GM13977 (cell line): Measurements from ENCODE around the gene YBEY.

Experiments
- DNase-seq: peaks from one replicate; pipeline ENCODE4 v3.0.0; 2012; ENCODE audit warnings: low spot score
- in situ Hi-C: fragments of 300-500 bp; cut with MboI; formaldehyde crosslinking; loops from one replicate; pipeline ENCODE4 v1.12.0; 2022; ENCODE audit warnings: low sequenced_read_pairs, low pct_unique_long_range_greater_than_20kb, mixed read lengths, inconsistent platforms; ENCODE audit not compliant: unreplicated experiment
- TF ChIP-seq, protein P1 (sequence below): IDR thresholded peaks from 2 replicates; pipeline ENCODE4 v1.5.1; 2012; ENCODE audit warnings: mild to moderate bottlenecking, control low read depth; ENCODE audit not compliant: insufficient read depth; ENCODE audit errors: extremely low read depth, missing control alignments

The YBEY gene

DNA sequence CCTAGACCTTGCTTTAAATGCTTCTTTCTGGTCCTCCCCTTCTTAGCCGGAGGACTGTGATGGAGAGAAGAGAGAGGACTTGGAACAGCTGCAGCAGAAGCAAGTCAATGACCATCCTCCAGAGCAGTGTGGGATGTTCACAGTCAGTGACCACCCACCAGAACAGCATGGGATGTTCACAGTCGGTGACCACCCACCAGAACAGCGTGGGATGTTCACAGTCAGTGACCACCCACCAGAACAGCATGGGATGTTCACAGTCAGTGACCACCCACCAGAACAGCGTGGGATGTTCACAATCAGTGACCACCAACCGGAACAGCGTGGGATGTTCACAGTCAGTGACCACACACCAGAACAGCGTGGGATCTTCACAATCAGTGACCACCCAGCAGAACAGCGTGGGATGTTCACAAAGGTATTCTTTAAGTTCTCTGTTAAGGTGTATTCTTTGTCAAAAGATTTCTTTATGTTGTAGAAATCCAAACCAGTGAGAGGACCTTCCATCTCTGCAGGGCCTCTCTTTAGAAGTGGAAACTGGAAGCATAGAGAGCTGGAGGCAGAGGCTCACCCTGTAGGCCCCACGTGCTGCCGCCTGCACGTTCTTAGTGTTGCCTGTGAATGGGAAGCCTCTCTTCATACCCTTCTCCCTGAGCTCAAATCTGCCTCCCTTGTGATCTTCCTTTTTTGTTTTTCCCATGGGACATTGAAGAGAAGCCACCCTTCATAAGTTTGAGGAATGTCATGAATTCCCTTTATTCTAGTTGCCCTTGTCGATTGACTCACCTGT is 48.4 kb downstream of the YBEY start:
- TF ChIP-seq, protein P1, sequence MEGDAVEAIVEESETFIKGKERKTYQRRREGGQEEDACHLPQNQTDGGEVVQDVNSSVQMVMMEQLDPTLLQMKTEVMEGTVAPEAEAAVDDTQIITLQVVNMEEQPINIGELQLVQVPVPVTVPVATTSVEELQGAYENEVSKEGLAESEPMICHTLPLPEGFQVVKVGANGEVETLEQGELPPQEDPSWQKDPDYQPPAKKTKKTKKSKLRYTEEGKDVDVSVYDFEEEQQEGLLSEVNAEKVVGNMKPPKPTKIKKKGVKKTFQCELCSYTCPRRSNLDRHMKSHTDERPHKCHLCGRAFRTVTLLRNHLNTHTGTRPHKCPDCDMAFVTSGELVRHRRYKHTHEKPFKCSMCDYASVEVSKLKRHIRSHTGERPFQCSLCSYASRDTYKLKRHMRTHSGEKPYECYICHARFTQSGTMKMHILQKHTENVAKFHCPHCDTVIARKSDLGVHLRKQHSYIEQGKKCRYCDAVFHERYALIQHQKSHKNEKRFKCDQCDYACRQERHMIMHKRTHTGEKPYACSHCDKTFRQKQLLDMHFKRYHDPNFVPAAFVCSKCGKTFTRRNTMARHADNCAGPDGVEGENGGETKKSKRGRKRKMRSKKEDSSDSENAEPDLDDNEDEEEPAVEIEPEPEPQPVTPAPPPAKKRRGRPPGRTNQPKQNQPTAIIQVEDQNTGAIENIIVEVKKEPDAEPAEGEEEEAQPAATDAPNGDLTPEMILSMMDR, result no peak
- in situ Hi-C loops, result no loop called here
- DNase-seq, result no peak

DNA sequence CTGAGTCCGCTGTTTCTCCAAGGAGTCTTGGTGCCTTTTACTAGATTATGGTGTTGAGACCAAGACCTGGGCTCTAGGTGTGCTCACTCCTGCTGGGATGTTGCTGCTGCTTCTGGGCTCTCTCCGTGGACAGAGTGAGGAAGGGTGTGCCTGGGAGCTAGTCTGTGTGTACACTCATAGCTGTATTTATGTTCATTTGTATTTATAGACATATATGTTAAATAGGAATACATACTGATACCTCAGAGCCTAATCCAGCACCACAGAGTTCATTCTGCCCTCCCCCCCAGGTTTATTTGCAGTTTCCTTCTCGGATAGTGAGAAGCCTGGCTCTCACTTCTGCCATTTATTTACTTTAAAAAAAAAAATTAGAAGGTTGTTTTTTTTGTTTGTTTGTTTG is 50.5 kb downstream of the YBEY start:
- DNase-seq, result no peak
- in situ Hi-C loops, result no loop called here
- TF ChIP-seq, protein P1, result no peak

DNA sequence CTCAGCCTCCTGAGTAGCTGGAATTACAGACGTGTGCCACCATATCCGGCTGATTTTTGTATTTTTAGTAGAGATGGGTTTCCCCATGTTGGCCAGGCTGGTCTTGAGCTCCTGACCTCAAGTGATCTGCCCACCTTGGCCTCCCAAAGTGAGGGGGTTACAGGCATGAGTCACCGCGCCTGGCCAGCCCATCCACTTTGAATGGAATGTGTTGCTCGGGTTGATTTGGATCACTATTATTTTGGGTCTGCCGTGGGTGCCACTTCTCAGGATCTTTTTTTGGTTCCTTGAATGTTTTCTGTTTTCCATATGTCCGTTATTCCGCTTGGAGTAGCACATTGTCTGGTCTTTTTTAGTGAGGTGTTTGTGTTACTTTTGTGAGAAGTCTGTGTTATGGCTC is 54.9 kb downstream of the YBEY start:
- no peak for DNase-seq
- TF ChIP-seq, protein P1, result no peak
- in situ Hi-C loops, result no loop called here

DNA sequence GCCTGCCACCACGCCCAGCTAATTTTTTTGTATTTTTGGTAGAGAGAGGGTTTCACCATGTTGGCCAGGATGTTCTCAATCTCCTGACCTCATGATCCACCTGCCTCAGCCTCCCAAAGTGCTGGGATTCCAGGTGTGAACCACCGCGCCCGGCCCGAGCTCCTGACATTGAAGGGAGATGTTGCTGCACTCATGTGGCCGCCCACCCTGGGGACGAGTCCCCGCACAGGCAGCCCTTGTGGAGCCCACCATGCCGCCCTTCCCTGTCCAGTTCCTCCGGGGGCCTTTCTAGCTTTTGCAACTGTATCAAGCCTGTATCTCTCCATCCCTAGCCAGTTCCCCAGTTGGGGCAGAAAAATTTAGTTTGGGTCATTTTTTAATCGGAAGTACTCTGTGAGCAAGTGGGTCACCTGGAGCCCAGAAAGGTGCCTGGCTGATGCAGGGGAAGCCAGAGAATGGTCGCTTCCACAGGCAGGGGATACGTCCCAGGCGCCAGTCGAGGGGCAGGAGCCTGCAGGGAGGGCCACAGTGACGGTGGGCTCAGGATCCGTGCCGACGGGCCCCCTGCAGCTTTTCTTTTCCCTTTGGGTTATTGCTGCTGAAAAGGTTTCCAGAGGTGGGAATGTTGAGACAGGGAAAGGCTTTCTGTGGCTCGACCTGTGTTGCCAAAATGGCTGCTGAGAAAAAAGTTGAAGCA is 58.2 kb downstream of the YBEY start:
- in situ Hi-C loops, result no loop called here

DNA sequence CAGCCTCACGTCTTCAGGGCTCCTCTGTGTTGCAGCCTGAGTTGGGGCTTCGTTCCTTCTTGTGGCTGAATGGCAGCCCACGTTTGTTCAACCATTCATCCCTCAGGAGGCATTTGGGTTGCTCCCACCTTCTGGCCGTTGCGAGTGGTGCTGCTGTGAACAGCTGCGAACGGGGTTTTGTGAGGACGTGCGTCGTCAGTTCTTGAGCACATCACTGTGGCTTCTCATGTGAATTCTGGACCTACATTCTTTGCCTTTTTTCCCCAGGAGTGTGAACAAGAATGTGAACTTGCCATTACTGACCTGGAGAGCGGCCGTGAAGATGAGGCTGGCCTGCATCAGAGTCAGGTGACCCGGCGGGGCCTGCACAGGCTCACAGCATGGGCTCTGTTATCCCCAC is 59.7 kb downstream of the YBEY start:
- in situ Hi-C loops, result no loop called here

More for the DNA sequence above, 58.2 kb downstream of the YBEY start:
- DNase-seq, result no peak
- TF ChIP-seq, protein P1, result no peak

More for the DNA sequence above, 59.7 kb downstream of the YBEY start:
- DNase-seq, result no peak
- TF ChIP-seq, protein P1, result no peak
